A673 (cell line): Measurements from ENCODE around the gene TES.

ENCODE experiments used
- EZH2 ChIP-seq: fragments of 200-600 bp; sonication (generic); IDR thresholded peaks from 2 replicates; pipeline ENCODE4 v1.6.1; 2017; ENCODE audit warnings: borderline replicate concordance, low read depth, mild to moderate bottlenecking, mixed read lengths, antibody characterized with exemption, low read length; ENCODE audit not compliant: poor library complexity, severe bottlenecking
- TF ChIP-seq, protein P1 (sequence below): fragments of 300-800, 200-600 bp; sonication (generic); conservative IDR thresholded peaks from 2 replicates; pipeline ENCODE4 v1.5.1; 2017; ENCODE audit warnings: low read depth, mild to moderate bottlenecking, antibody characterized with exemption, low read length, moderate library complexity, mixed read lengths

- no peak for TF ChIP-seq EZH2
- TF ChIP-seq, protein P1, sequence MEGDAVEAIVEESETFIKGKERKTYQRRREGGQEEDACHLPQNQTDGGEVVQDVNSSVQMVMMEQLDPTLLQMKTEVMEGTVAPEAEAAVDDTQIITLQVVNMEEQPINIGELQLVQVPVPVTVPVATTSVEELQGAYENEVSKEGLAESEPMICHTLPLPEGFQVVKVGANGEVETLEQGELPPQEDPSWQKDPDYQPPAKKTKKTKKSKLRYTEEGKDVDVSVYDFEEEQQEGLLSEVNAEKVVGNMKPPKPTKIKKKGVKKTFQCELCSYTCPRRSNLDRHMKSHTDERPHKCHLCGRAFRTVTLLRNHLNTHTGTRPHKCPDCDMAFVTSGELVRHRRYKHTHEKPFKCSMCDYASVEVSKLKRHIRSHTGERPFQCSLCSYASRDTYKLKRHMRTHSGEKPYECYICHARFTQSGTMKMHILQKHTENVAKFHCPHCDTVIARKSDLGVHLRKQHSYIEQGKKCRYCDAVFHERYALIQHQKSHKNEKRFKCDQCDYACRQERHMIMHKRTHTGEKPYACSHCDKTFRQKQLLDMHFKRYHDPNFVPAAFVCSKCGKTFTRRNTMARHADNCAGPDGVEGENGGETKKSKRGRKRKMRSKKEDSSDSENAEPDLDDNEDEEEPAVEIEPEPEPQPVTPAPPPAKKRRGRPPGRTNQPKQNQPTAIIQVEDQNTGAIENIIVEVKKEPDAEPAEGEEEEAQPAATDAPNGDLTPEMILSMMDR = no peak
These were observed 55.5 kb downstream of the TES start for GRCh38 chr7:116265881-116266280.
